Left ventricle myocardium inferior (tissue), 1 donor: ENCODE data around the gene CREB5. TPM values are rescaled to one million over a fixed set of nuclear protein-coding genes. Genes with fewer than 3 reads are reported as not detected.

Experiments used
- DNase-seq: peaks from one replicate; pipeline ENCODE4 v3.0.0-alpha.2; 2020
- H3K27ac ChIP-seq: fragments of 200-600 bp; replicated peaks from 2 replicates; pipeline ENCODE4 v1.8.0; 2021
- H3K27me3 ChIP-seq: fragments of 200-600 bp; 2 replicates; pipeline ENCODE4 v1.8.0; 2021; ENCODE audit warnings: low read depth
- H3K36me3 ChIP-seq: fragments of 200-600 bp; 2 replicates; pipeline ENCODE4 v1.8.0; 2021
- H3K4me1 ChIP-seq: fragments of 200-600 bp; 2 replicates; pipeline ENCODE4 v1.8.0; 2021
- H3K4me3 ChIP-seq: fragments of 200-600 bp; 2 replicates; pipeline ENCODE4 v1.8.0; 2021; ENCODE audit warnings: mild to moderate bottlenecking, moderate library complexity
- H3K9me3 ChIP-seq: fragments of 200-600 bp; replicated peaks from 2 replicates; pipeline ENCODE4 v1.8.0; 2021
- CTCF ChIP-seq: fragments of 200-600 bp; IDR thresholded peaks from 2 replicates; pipeline ENCODE4 v1.8.0; 2021; ENCODE audit warnings: antibody characterized with exemption, mild to moderate bottlenecking, borderline replicate concordance
- intact Hi-C: fragments of 100-400 bp; cut with micrococcal nuclease; formaldehyde crosslinking; loops from one replicate; pipeline ENCODE4 v1.11.0; 2022
- total RNA-seq: library from RNA; stranded (reverse); fragmentation: NEBNext Ultra II Directional; extraction: Animal tissue kit (Norgen Biotek cat#: 25700); gene quantifications from one replicate; pipeline ENCODE4 v1.2.1, GENCODE V29; 2021
- donor health status: DM: no; HTN: yes; CAD: no; lungs with severe emphysema.

The CREB5 gene
- total RNA-seq, 1 donor from 2014 or later, result 9.8 TPM

GRCh38 chr7:28447071-28447470, 34.8 kb downstream of the CREB5 start:
- intact Hi-C loops, result no loop called here
- TF ChIP-seq CTCF, result no peak
- Histone ChIP-seq H3K36me3 (no peaks in the 10 kb centered on the region), H3K4me3 (no peak overlapping the region), H3K27me3 (no peaks in the 10 kb centered on the region), H3K9me3 (no peaks in the 10 kb centered on the region), H3K27ac (no peak overlapping the region), H3K4me1 (no peaks in the 10 kb centered on the region)
- no peak for DNase-seq

GRCh38 chr7:28448708-28449107, 36.4 kb downstream of the CREB5 start:
- Histone ChIP-seq H3K4me3 (no peak overlapping the region), H3K27ac (no peak overlapping the region), H3K27me3 (no peaks in the 10 kb centered on the region), H3K9me3 (no peaks in the 10 kb centered on the region), H3K4me1 (no peaks in the 10 kb centered on the region), H3K36me3 (no peaks in the 10 kb centered on the region)
- intact Hi-C loops, result no loop called here
- no peak for DNase-seq
- no peak for TF ChIP-seq CTCF

- Histone ChIP-seq H3K9me3 (no peaks in the 10 kb centered on the region), H3K4me3 (no peak overlapping the region), H3K4me1 (no peaks in the 10 kb centered on the region), H3K27me3 (no peaks in the 10 kb centered on the region), H3K36me3 (no peaks in the 10 kb centered on the region), H3K27ac (no peak overlapping the region)
- intact Hi-C loops, result no loop called here
- TF ChIP-seq CTCF, result no peak
- no peak for DNase-seq
Measured at GRCh38 chr7:28452681-28453080, 40.4 kb downstream of the CREB5 start.

GRCh38 chr7:28455486-28455885, 43.2 kb downstream of the CREB5 start:
- intact Hi-C loops, result no loop called here

GRCh38 chr7:28456044-28456443, 43.7 kb downstream of the CREB5 start:
- intact Hi-C loops, result no loop called here
- no peaks in the 10 kb centered on the region for H3K9me3 ChIP-seq
- no peaks in the 10 kb centered on the region for H3K4me1 ChIP-seq
- no peak for TF ChIP-seq CTCF
- DNase-seq, result no peak
- H3K27me3 ChIP-seq, result no peaks in the 10 kb centered on the region
- no peak overlapping the region for H3K27ac ChIP-seq
- H3K4me3 ChIP-seq, result no peak overlapping the region
- H3K36me3 ChIP-seq, result no peaks in the 10 kb centered on the region

More at GRCh38 chr7:28455486-28455885, 43.2 kb downstream of the CREB5 start:
- no peak for TF ChIP-seq CTCF
- no peak for DNase-seq
- H3K27me3 ChIP-seq, result no peaks in the 10 kb centered on the region
- H3K9me3 ChIP-seq, result no peaks in the 10 kb centered on the region
- no peaks in the 10 kb centered on the region for H3K4me1 ChIP-seq
- no peak overlapping the region for H3K4me3 ChIP-seq
- H3K36me3 ChIP-seq, result no peaks in the 10 kb centered on the region
- no peak overlapping the region for H3K27ac ChIP-seq

GRCh38 chr7:28458732-28459131, 46.4 kb downstream of the CREB5 start:
- intact Hi-C loops, result no loop called here
- TF ChIP-seq CTCF, result no peak
- Histone ChIP-seq H3K27me3 (no peaks in the 10 kb centered on the region), H3K36me3 (no peaks in the 10 kb centered on the region), H3K9me3 (peaks cover 3% of the 10 kb centered on the region), H3K4me1 (no peaks in the 10 kb centered on the region), H3K27ac (no peak overlapping the region), H3K4me3 (no peak overlapping the region)
- no peak for DNase-seq
